Activated CD4-positive, CD25-positive, alpha-beta regulatory T cell treated with anti-CD3 and anti-CD28 coated beads, Interleukin-2, amount 50 U/mL, for 72 hours (primary cell): Measurements from ENCODE around the gene MON1A.

Experiments used
- DNase-seq: peaks from one replicate; pipeline ENCODE4 v3.0.0; 2021

The MON1A gene

GRCh38 chr3:49882166-49882565 lies 47.4 kb downstream of the MON1A start:
- no peak for DNase-seq

- no peak for DNase-seq
These were observed 48.9 kb downstream of the MON1A start for GRCh38 chr3:49880581-49881315.

DNA sequence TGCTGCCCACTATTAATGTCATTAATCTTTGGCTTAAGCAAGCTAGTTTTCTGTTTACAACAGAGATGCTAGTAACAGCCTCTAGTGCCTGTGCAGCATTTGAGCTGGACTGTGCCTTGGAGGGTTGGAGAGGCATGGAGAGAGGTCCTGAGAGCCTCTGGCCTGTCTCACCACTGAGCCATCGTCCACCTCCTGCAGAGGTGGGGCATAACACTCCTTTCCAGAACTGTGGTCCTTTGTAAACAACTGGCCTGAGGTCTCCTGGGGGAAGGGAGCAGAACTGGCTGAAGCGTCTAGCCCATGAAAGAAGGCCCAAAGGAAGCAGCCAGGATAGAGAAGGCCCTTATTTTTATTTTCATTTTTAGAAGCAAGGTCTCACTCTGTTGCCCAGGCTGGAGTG lies 49.9 kb downstream of the MON1A start:
- DNase-seq: no peak

GRCh38 chr3:49878686-49879085 lies 50.9 kb downstream of the MON1A start:
- DNase-seq: no peak

GRCh38 chr3:49877716-49878115 lies 51.9 kb downstream of the MON1A start:
- no peak for DNase-seq

DNA sequence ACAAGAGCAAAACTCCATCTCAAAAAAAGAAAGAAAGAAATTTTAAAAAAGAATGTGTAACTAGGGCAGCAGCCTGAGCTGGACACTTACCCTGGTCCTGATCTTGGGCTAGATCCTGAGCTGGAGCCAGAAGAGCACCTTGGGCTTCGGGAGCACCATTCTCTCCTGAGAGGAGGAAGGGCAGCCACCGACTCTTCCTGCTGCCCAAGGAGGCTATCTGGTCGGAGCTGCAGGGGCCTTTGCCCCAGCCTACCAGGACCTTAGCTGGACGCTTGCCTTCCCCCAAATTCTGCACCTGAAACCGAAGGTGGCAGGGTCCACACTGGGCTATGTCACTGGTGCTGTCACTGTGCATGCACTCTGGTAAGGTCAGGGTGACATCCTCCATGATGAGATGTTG lies 53.0 kb downstream of the MON1A start:
- DNase-seq: no peak

GRCh38 chr3:49873623-49874022 lies 56.0 kb downstream of the MON1A start:
- no peak for DNase-seq

DNA sequence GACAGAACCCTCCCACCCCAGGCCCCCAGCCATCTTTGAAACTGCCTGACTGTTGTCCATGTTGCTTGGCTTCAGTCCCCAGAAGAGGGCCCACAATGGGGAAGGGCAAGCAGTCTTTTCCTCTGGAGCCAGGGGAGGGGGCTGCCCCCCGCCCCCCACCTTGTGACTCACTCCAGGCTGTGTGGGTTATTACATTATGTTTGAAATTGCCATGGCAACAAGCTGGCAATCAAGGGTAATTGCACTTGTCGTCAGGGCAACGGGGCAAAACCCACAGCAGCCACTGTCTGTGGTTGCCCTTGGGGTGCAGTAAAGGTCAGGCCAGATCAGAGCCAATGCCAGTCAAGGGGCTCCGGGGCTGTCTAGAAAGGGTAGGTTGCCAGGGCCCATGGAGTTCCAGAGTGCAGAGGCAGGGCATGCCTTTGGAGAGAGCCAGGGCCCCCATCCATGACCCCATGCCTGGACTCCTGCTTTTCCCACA lies 56.8 kb downstream of the MON1A start:
- DNase-seq: no peak

DNA sequence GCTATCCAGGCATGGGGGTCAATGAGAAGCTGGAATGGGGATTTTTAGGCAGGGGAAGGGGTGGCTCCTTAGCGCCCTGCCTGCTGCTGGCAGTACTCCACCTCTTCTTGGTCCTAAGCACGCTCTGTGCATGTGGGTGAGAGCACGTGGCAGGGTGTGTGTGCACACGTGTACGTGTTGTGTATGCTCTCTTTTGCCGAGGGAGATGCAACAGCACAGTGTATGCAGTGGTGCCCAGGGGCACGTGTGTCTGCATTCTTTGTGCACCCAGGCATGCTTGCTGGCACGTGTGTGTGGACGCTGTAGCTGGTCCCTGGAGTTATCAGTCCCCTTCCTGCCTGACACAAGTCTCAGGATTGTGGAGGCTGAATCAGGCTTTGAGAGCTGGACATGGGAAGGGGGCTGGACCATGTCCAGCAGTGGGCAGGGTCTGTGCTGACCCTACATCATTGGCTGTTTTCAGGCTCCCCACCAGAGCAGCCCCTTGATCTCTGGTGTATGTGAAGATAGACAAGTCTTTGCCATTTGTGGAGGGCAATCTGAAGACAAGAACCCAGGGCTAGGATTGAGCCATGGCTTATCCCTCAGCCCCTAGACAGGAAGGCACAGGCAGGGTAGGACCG lies 58.0 kb downstream of the MON1A start:
- no peak for DNase-seq

- no peak for DNase-seq
These were observed 60.0 kb downstream of the MON1A start, which contains the start of gene CAMKV for GRCh38 chr3:49869525-49870126. Gene CAMKV, minus strand, starts transcription at chr3:49869906. Its CDS starts 7,518 bp downstream, at chr3:49862388.

DNA sequence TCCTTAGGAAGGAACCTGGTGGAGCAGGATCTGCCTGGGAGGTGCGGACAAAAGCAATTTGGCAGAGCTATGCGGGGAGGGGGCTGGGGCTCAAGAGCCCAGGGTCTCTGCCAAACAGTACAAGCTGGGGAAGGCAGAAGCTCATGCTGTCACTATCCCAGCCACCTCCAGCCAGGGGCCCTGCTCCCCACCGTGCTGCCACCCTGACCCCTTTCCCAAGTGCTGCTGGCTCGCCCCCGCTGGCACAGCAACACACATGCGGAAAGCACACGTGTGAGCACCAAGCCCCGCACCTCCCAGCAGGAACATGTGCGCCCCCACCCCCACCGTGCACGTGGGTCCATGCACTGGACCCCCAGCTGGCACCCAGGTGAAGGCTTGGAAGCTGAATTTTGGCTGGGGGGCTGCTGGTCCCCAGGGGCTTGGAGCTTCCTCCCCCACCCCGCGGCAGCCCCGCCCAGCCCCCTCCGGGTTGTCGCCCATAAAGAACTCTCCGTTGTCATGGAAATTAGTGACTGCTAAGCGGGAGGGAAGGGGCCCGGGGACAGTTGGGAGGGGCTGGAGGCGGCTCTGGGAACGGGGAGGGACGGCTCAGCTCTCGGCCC lies 60.6 kb downstream of the MON1A start:
- DNase-seq: no peak

- DNase-seq: no peak
These were observed 61.7 kb downstream of the MON1A start for GRCh38 chr3:49867871-49868321.

DNA sequence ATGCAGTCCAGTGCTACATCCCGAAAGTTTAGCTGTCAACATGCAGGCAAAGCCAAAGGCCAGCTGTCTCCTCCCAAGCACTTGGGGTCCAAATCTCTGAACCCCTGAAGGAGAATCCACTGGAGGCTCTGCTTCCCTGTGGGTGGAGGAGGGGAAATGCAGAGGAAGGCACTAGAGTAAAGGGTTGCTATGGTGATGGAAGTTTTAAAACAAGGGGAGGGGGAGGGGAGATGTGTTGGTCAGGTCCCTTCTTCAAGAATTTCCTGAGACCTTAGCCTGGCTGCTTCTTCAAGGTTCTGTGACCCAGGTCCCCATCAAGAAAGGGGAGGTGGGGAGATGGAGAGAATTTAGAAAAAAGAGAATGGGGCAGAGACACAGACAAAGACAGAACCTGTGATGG lies 62.2 kb downstream of the MON1A start:
- no peak for DNase-seq

GRCh38 chr3:49865198-49865784 lies 64.3 kb downstream of the MON1A start:
- DNase-seq: no peak

GRCh38 chr3:49864505-49864904 lies 65.1 kb downstream of the MON1A start:
- no peak for DNase-seq

DNA sequence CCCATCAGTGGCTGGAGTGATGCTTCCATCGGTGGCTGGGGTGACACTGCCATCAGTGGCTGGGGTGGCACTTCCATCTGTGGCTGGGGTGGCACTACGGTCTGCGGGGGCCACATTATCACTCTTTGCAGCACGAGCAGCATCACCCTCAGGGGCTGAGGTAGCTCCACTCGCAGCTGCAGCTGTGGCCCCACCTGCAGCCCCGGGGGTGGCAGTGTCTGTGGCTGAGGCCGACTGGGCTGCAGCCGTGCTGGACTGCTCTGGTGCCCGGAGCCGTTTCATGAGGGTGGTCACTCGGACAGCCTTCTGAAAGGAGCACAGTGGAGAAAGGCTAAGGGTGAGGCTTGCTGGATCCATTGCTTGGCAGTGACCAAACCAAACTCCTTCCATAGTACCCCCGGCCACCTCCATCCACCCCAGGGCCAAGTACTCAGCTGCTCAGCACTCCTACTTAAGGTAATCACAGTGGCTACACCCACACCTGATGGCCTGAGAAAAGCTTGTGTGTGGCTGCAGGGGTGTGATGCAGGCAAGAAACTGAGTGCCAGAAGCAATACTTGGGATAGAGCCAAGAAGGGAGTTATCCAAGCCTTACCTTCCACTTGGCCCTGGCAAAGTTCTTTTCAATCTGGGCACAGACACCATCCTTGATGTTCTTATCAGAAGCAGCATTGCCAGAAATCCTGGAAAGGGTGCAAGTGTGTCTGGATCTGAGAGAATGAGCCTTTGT lies 69.9 kb downstream of the MON1A start:
- DNase-seq: no peak
